SK-N-SH treated with all-trans-retinoic acid at 6 μM for 48 hours (cell line): ENCODE results near the gene KIF12.

ENCODE experiments used
- ARNTL ChIP-seq: fragments of 450-650 bp; formaldehyde crosslinking; IDR thresholded peaks from 2 replicates; pipeline ENCODE4 v1.5.0; 2020; ENCODE audit warnings: low read depth, mild to moderate bottlenecking, moderate library complexity, borderline replicate concordance
- ESRRG ChIP-seq: fragments of 250-450 bp; sonication (Bioruptor Pico); IDR thresholded peaks from 2 replicates; pipeline ENCODE4 v1.6.1; 2021; ENCODE audit warnings: mild to moderate bottlenecking
- OSR1 ChIP-seq: fragments of 250-450 bp; sonication (Bioruptor Pico); IDR thresholded peaks from 2 replicates; pipeline ENCODE4 v1.8.0; 2022; ENCODE audit warnings: moderate library complexity, mild to moderate bottlenecking, inconsistent platforms
- PPARA ChIP-seq: fragments of 250-450 bp; sonication (Bioruptor Pico); IDR thresholded peaks from 2 replicates; pipeline ENCODE4 v1.5.0; 2020; ENCODE audit warnings: mild to moderate bottlenecking, borderline replicate concordance
- SNAI2 ChIP-seq: fragments of 250-450 bp; sonication (Bioruptor Pico); IDR thresholded peaks from 2 replicates; pipeline ENCODE4 v1.5.0; 2020; ENCODE audit warnings: mild to moderate bottlenecking, moderate library complexity
- TCF4 ChIP-seq: fragments of 250-450 bp; sonication (Bioruptor Pico); IDR thresholded peaks from 2 replicates; pipeline ENCODE4 v1.8.0; 2021; ENCODE audit warnings: mild to moderate bottlenecking, moderate library complexity, borderline replicate concordance
- ZFP3 ChIP-seq: fragments of 250-450 bp; sonication (Bioruptor Pico); IDR thresholded peaks from 2 replicates; pipeline ENCODE4 v1.5.0; 2020; ENCODE audit warnings: mild to moderate bottlenecking, moderate library complexity
- ZFP30 ChIP-seq: fragments of 450-650 bp; formaldehyde crosslinking; IDR thresholded peaks from 2 replicates; pipeline ENCODE4 v1.5.0; 2022; ENCODE audit warnings: mild to moderate bottlenecking, moderate library complexity
- ZNF8 ChIP-seq: fragments of 450-650 bp; formaldehyde crosslinking; IDR thresholded peaks from 2 replicates; pipeline ENCODE4 v1.5.0; 2020; ENCODE audit warnings: mild to moderate bottlenecking, moderate library complexity

- TF ChIP-seq PPARA: no peak
- no peak for TF ChIP-seq OSR1 (CRISPR knock-in tag)
- no peak for TF ChIP-seq ARNTL (CRISPR knock-in tag)
- TF ChIP-seq ZNF8 (CRISPR knock-in tag): no peak
- TF ChIP-seq ZFP3 (CRISPR knock-in tag): no peak
- TF ChIP-seq ESRRG (CRISPR knock-in tag): no peak
- no peak for TF ChIP-seq SNAI2 (CRISPR knock-in tag)
- no peak for TF ChIP-seq ZFP30
- TF ChIP-seq TCF4 (CRISPR knock-in tag): no peak
These were observed 44.9 kb downstream of the KIF12 start for GRCh38 chr9:114054191-114054690.
